HEK293 (cell line): Measurements from ENCODE around the gene UQCC3.

Source experiments
- CTCF ChIA-PET: fragments of 350-600 bp; formaldehyde crosslinking; extraction: SDS; loops from one replicate; lab custom pipeline; 2021; ENCODE audit warnings: antibody characterized with exemption; lab: Yijun Ruan, JAX
- POLR2A ChIA-PET: fragments of 300-600 bp; formaldehyde crosslinking; extraction: SDS; loops from one replicate; lab custom pipeline; 2020; ENCODE audit warnings: antibody characterized with exemption, inconsistent platforms; lab: Yijun Ruan, JAX
- H3K27ac ChIP-seq: fragments of 200-500 bp; sonication (Bioruptor generic); 2 replicates; pipeline ENCODE4 v1.5.1; 2014; ENCODE audit warnings: low read depth, low read length, control low read depth, inconsistent platforms; ENCODE audit errors: extremely low read depth
- H3K36me3 ChIP-seq, 2 experiments: fragments of 200-500 bp in 1 of 2; sonication (Bioruptor generic) in 1 of 2; 1 replicate in 1 of 2; 2 replicates in 1 of 2; pipeline ENCODE4 v1.5.1; 2014 to 2017; ENCODE audit warnings: inconsistent platforms in 2 of 2, low read length in 2 of 2; ENCODE audit not compliant: control insufficient read depth in 2 of 2, insufficient read depth in 1 of 2
- H3K4me1 ChIP-seq: fragments of 200-500 bp; sonication (Bioruptor generic); 2 replicates; pipeline ENCODE4 v1.5.1; 2014; ENCODE audit warnings: mild to moderate bottlenecking, low read length, inconsistent platforms; ENCODE audit not compliant: control insufficient read depth, insufficient read depth
- H3K4me3 ChIP-seq: 2 replicates; pipeline ENCODE4 v1.5.1; 2011; ENCODE audit warnings: low read depth, mild to moderate bottlenecking, control low read depth, low read length, moderate library complexity
- H3K9me3 ChIP-seq: fragments of 200-500 bp; sonication (Bioruptor generic); 2 replicates; pipeline ENCODE4 v1.5.1; 2014; ENCODE audit warnings: low read depth, low read length, inconsistent platforms; ENCODE audit not compliant: control insufficient read depth, insufficient read depth
- CTCF ChIP-seq: fragments of 450-650 bp; formaldehyde crosslinking; IDR thresholded peaks from 2 replicates; pipeline ENCODE4 v1.5.1; 2016; ENCODE audit warnings: missing biosample characterization, missing genetic modification characterization
- HOXD13 ChIP-seq: sonication (generic); formaldehyde crosslinking; IDR thresholded peaks from 2 replicates; pipeline ENCODE4 v1.8.0; 2022; ENCODE audit warnings: missing genetic modification reagents, borderline replicate concordance
- MZF1 ChIP-seq: fragments of 450-650 bp; formaldehyde crosslinking; IDR thresholded peaks from 2 replicates; pipeline ENCODE4 v1.5.1; 2017; ENCODE audit warnings: missing biosample characterization, missing genetic modification characterization, borderline replicate concordance
- PRDM10 ChIP-seq: fragments of 450-650 bp; formaldehyde crosslinking; IDR thresholded peaks from 2 replicates; pipeline ENCODE4 v1.5.1; 2016; ENCODE audit warnings: missing biosample characterization, missing genetic modification characterization
- ZBTB48 ChIP-seq: fragments of 450-650 bp; formaldehyde crosslinking; IDR thresholded peaks from 2 replicates; pipeline ENCODE4 v1.5.1; 2016; ENCODE audit warnings: missing biosample characterization, missing genetic modification characterization
- ZNF114 ChIP-seq: fragments of 450-650 bp; formaldehyde crosslinking; IDR thresholded peaks from 2 replicates; pipeline ENCODE4 v1.5.0; 2017; ENCODE audit warnings: missing biosample characterization, missing genetic modification characterization
- ZNF248 ChIP-seq: fragments of 450-650 bp; formaldehyde crosslinking; IDR thresholded peaks from 2 replicates; pipeline ENCODE4 v1.5.1; 2017; ENCODE audit warnings: missing biosample characterization, missing genetic modification characterization
- ZNF366 ChIP-seq: fragments of 450-650 bp; formaldehyde crosslinking; conservative IDR thresholded peaks from 2 replicates; pipeline ENCODE4 v1.5.1; 2016; ENCODE audit warnings: missing biosample characterization, missing genetic modification characterization
- ZNF664 ChIP-seq: fragments of 450-650 bp; formaldehyde crosslinking; IDR thresholded peaks from 2 replicates; pipeline ENCODE4 v1.5.1; 2016; ENCODE audit warnings: missing biosample characterization, missing genetic modification characterization
- ZNF701 ChIP-seq: fragments of 450-650 bp; formaldehyde crosslinking; IDR thresholded peaks from 2 replicates; pipeline ENCODE4 v1.5.1; 2016; ENCODE audit warnings: missing biosample characterization, missing genetic modification characterization
- ZNF707 ChIP-seq: fragments of 450-650 bp; formaldehyde crosslinking; IDR thresholded peaks from 2 replicates; pipeline ENCODE4 v1.5.1; 2016; ENCODE audit warnings: missing biosample characterization, missing genetic modification characterization
- ZSCAN23 ChIP-seq: fragments of 450-650 bp; formaldehyde crosslinking; IDR thresholded peaks from 2 replicates; pipeline ENCODE4 v1.5.1; 2016; ENCODE audit warnings: missing biosample characterization, missing genetic modification characterization
- TF ChIP-seq, protein P1 (sequence below): fragments of 450-650 bp; formaldehyde crosslinking; IDR thresholded peaks from 2 replicates; pipeline ENCODE4 v1.5.1; 2016; ENCODE audit warnings: missing biosample characterization, missing genetic modification characterization

UQCC3 gene

DNA sequence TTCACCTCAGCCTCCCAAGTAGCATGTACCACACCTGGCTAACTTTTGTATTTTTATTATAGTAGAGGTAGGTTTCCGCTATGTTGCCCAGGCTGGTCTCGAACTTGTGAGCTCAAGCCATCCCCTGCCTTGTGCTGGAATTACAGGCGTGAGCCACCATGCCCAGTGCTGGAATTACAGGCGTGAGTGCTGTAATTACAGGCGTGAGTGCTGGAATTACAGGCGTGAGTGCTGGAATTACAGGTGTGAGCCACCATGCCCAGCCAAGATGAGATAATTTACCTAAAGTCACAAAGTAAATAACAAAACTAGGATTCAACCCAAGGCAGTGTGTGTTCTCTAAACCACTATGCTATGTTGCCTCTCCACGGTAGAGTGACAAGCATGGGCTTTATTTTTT lies 11.0 kb downstream of the UQCC3 start:
- CTCF ChIA-PET: interaction anchor here (4.5 kb wide), 1 partner anchor 12 kb away, joined by 46 read pairs; no protein-coding TSS in a partner anchor
- H3K4me1 ChIP-seq: peaks cover 6% of the 10 kb centered on the region
- TF ChIP-seq, protein P1, sequence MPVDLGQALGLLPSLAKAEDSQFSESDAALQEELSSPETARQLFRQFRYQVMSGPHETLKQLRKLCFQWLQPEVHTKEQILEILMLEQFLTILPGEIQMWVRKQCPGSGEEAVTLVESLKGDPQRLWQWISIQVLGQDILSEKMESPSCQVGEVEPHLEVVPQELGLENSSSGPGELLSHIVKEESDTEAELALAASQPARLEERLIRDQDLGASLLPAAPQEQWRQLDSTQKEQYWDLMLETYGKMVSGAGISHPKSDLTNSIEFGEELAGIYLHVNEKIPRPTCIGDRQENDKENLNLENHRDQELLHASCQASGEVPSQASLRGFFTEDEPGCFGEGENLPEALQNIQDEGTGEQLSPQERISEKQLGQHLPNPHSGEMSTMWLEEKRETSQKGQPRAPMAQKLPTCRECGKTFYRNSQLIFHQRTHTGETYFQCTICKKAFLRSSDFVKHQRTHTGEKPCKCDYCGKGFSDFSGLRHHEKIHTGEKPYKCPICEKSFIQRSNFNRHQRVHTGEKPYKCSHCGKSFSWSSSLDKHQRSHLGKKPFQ (tag by site-specific recombination): peak; percentile 62; the same call in 1 of the 2 replicates
- TF ChIP-seq ZNF701: no peak
- TF ChIP-seq, all 188 proteins: peak for 1
- no peak overlapping the region for H3K4me3 ChIP-seq
- H3K27ac ChIP-seq: no peak overlapping the region
- no peaks in the 10 kb centered on the region for H3K9me3 ChIP-seq
- POLR2A ChIA-PET: interaction anchor here (0.6 to 0.7 kb wide), 2 partner anchors 9 to 12 kb away, joined by 3 to 4 read pairs; no protein-coding TSS in a partner anchor
- H3K36me3 ChIP-seq: peaks cover 0 to 5% of the 10 kb centered on the region in 2 experiments; a peak in 1 of 3 replicates

DNA sequence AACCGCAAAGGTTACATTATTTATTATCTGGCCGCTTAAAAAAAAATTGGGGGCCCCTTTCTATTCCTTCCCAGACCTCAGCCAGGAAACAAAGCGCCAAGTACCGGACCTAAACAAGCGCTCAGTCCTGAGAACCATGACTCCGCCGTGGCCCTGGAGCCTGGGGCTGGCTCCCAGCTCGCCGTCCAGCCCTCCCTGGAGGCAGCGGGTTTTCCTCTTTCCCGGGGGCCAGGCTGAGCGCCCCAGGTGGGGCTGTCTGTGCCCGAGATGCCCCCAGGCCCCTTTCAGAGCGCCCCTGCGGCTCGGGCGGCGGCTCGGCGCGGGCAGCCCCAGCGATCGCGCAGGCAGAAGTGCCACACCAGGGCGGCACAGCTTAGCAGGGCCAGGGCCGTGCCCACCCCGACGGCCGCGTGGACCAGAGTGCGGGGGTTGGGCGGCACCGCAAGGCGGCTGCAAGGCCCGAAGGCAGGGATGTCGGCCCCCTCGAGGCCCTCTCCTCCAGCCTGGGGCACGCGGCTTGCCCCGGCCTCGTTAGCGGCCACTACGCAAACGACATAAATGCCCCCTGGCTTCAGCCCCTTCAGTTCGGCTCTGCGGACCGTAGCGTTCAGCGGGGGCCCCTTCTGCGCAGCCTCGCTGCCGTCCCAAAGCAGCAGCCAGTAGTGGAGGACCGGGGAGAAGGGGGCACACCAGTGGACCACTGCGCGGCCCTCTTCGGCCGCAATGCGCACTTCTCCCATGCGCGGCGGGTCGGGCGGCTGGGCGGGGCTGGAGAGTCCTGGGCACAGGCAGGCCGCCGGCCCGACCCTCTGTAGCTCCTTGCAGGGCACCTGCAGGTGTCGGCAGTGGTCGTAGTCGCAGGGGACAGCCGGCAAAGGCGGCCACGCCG lies 16.3 kb downstream of the UQCC3 start:
- ChIA-PET POLR2A (no interaction called here), CTCF (interaction anchor here (0.7 kb wide), 1 partner anchor 47 kb away, joined by 3 read pairs; no protein-coding TSS in a partner anchor)
- Histone ChIP-seq H3K4me1 (no peaks in the 10 kb centered on the region), H3K27ac (no peak overlapping the region), H3K4me3 (no peak overlapping the region), H3K36me3 (peaks cover 0 to 30% of the 10 kb centered on the region in 2 experiments; a peak in 2 of 3 replicates), H3K9me3 (no peaks in the 10 kb centered on the region)
- TF ChIP-seq ZNF366 (tag by site-specific recombination) (no peak), ZNF248 (tag by site-specific recombination) (no peak), HOXD13 (CRISPR knock-in tag) (no peak)
- TF ChIP-seq, all 188 proteins: peak for 0

- Histone ChIP-seq H3K4me3 (no peak overlapping the region), H3K27ac (no peak overlapping the region), H3K9me3 (no peaks in the 10 kb centered on the region), H3K4me1 (no peaks in the 10 kb centered on the region), H3K36me3 (peaks cover 4 to 37% of the 10 kb centered on the region in 2 experiments; a peak in 2 of 3 replicates)
- TF ChIP-seq MZF1: no peak
- ChIA-PET CTCF (interaction anchor here (0.6 to 2.3 kb wide), 4 partner anchors 13 to 264 kb away, joined by 3 to 8 read pairs (median 4); no protein-coding TSS in a partner anchor), POLR2A (interaction anchor here (1.4 to 2.3 kb wide), 2 partner anchors 12 to 15 kb away, joined by 4 to 8 read pairs; no protein-coding TSS in a partner anchor)
Measured at GRCh38 chr11:62688491-62688890, 17.0 kb downstream of the UQCC3 start.

DNA sequence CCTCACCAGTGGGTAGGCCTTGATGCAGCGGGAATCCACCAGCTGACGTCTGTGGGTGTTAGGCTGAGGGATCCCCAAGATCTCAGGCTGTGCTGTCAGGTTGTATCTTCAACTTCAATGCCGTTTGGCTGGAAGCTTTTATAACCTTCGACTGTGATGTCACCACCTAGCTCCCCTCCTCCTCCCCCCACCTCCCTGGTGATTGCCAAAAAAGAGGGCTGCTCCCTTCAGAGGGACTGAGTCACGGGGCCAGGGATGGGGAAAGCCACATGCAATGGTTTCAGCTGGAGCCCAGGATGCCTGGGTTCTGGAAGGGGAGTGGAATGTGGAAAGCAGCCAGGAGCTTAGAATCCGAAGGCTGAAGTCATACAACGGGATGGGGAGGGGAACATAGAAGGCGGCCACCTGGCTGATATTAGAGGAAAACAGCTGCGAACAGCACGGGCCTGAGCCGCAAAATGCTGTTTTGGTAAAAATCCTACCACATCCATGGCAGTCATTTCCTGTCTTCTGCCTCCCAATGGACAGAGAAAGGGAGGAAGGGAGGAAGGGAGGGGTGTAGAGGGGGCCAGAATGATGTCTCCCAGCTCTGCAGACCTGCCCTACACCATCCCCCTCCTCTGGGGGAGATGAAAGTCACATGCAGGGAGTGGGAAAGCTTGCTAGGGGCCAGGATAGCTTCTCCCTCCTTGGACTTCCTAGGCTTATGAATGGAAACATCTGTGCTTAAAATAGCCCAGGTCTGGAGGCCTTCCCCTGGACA lies 18.1 kb downstream of the UQCC3 start, which contains the start of gene LRRN4CL:
Gene LRRN4CL, minus strand, starts transcription at position 110 of the 763 bp plus-strand sequence. CDS start 1,022 bp downstream, outside the sequence.
- H3K27ac ChIP-seq: no peak within 1 kb of the TSS
- ChIA-PET CTCF (interaction anchor here (0.5 to 2.3 kb wide), 7 partner anchors 9 to 294 kb away, joined by 3 to 9 read pairs (median 4); no protein-coding TSS in a partner anchor), POLR2A (interaction anchor here (0.5 to 2.3 kb wide), 13 partner anchors 8 to 174 kb away, joined by 3 to 15 read pairs (median 4); partner anchors contain the start of genes B3GAT3, BSCL2, C11orf98 and CSKMT)
- no peaks in the 10 kb centered on the region for H3K9me3 ChIP-seq
- H3K4me3 ChIP-seq: no peak within 1 kb of the TSS
- H3K36me3 ChIP-seq: peaks cover 11 to 48% of the 10 kb centered on the region in 2 experiments; a peak in 2 of 3 replicates
- no peaks in the 10 kb centered on the region for H3K4me1 ChIP-seq
- no peak for TF ChIP-seq CTCF (tag by site-specific recombination)
- no peak for TF ChIP-seq ZNF664
- no peak for TF ChIP-seq ZBTB48
- TF ChIP-seq ZNF707 (tag by site-specific recombination): no peak
- no peak for TF ChIP-seq ZSCAN23 (tag by site-specific recombination)
- TF ChIP-seq ZNF114 (tag by site-specific recombination): no peak
- TF ChIP-seq PRDM10: peak; percentile 17; the same call in 1 of the 2 replicates
